Measurements from ENCODE around the gene DTX1.

GRCh38 chr12:113140706-113141105 is 84.2 kb downstream of the DTX1 start:
- TF ChIP-seq GATA2 (IDR thresholded peaks at IDR 0.05; ENCODE audit: low read depth, low read length) (no peak), GATA3 (IDR thresholded peaks at IDR 0.05; ENCODE audit: low read depth, low read length) (no peak)

All from SH-SY5Y (cell line).